ENCODE results near the gene TMEM219.

The TMEM219 gene

GRCh38 chr16:29987371-29988085 lies 25.6 kb downstream of the TMEM219 start:
- DNase-seq (ENCODE audit: low read depth) = no peak
- no peak for TF ChIP-seq CTCF (IDR thresholded peaks at IDR 0.05; ENCODE audit: control insufficient read depth, insufficient read depth, low read depth, low read length, missing control alignments)
- no peak overlapping the region for H3K4me3 ChIP-seq (ENCODE audit: control insufficient read depth, low read depth, low read length)

GRCh38 chr16:29988346-29989075 lies 26.6 kb downstream of the TMEM219 start:
- no peak for DNase-seq (ENCODE audit: low read depth)
- no peak overlapping the region for H3K4me3 ChIP-seq (ENCODE audit: control insufficient read depth, low read depth, low read length)
- TF ChIP-seq CTCF (IDR thresholded peaks at IDR 0.05; ENCODE audit: control insufficient read depth, insufficient read depth, low read depth, low read length, missing control alignments) = no peak

GRCh38 chr16:29989111-29989858 lies 27.4 kb downstream of the TMEM219 start:
- H3K4me3 ChIP-seq (ENCODE audit: control insufficient read depth, low read depth, low read length) = no peak overlapping the region
- DNase-seq (ENCODE audit: low read depth) = no peak
- no peak for TF ChIP-seq CTCF (IDR thresholded peaks at IDR 0.05; ENCODE audit: control insufficient read depth, insufficient read depth, low read depth, low read length, missing control alignments)

- no peak for DNase-seq (ENCODE audit: low read depth)
- H3K4me3 ChIP-seq (ENCODE audit: control insufficient read depth, low read depth, low read length) = no peak overlapping the region
- TF ChIP-seq CTCF (IDR thresholded peaks at IDR 0.05; ENCODE audit: control insufficient read depth, insufficient read depth, low read depth, low read length, missing control alignments) = no peak
These were observed 28.2 kb downstream of the TMEM219 start for GRCh38 chr16:29990034-29990433.

GRCh38 chr16:29990883-29991570 lies 29.1 kb downstream of the TMEM219 start:
- H3K4me3 ChIP-seq (ENCODE audit: control insufficient read depth, low read depth, low read length) = no peak overlapping the region
- TF ChIP-seq CTCF (IDR thresholded peaks at IDR 0.05; ENCODE audit: control insufficient read depth, insufficient read depth, low read depth, low read length, missing control alignments) = no peak
- DNase-seq (ENCODE audit: low read depth) = no peak

- TF ChIP-seq CTCF (IDR thresholded peaks at IDR 0.05; ENCODE audit: control insufficient read depth, insufficient read depth, low read depth, low read length, missing control alignments) = no peak
- no peak for DNase-seq (ENCODE audit: low read depth)
- no peak overlapping the region for H3K4me3 ChIP-seq (ENCODE audit: control insufficient read depth, low read depth, low read length)
These were observed 29.7 kb downstream of the TMEM219 start for GRCh38 chr16:29991571-29991904.
